GM21786 (cell line): Measurements from ENCODE around the gene POLR2J2.
A peak's percentile ranks its signal among the peaks of the same experiment; 100 is the strongest.
"Not testable (repeated sequence)": the region's sequence is repeated elsewhere in the genome, so short reads cannot be mapped to it uniquely, and the experiment has no call there.

ENCODE experiments used
- ATAC-seq: cut with Tn5 transposase; IDR thresholded peaks from one replicate; pipeline ENCODE4 v1.9.1; 2021; ENCODE audit not compliant: unreplicated experiment

Gene POLR2J2

GRCh38 chr7:102671166-102671955, at the start of gene POLR2J2:
TSS of gene POLR2J2 (minus strand) at chr7:102671663. CDS start at chr7:102671601, 62 bp downstream.
- peak; percentile 72 for ATAC-seq

GRCh38 chr7:102718491-102718890, 47.0 kb upstream of the POLR2J2 start:
- not testable (repeated sequence) for ATAC-seq

GRCh38 chr7:102715718-102716117, 44.3 kb upstream of the POLR2J2 start:
- peak; percentile 52 for ATAC-seq

- not testable (repeated sequence) for ATAC-seq
Observed at GRCh38 chr7:102714774-102715522, 43.5 kb upstream of the POLR2J2 start.

- peak; percentile 64 for ATAC-seq
Observed at GRCh38 chr7:102713691-102714080, 42.2 kb upstream of the POLR2J2 start.

DNA sequence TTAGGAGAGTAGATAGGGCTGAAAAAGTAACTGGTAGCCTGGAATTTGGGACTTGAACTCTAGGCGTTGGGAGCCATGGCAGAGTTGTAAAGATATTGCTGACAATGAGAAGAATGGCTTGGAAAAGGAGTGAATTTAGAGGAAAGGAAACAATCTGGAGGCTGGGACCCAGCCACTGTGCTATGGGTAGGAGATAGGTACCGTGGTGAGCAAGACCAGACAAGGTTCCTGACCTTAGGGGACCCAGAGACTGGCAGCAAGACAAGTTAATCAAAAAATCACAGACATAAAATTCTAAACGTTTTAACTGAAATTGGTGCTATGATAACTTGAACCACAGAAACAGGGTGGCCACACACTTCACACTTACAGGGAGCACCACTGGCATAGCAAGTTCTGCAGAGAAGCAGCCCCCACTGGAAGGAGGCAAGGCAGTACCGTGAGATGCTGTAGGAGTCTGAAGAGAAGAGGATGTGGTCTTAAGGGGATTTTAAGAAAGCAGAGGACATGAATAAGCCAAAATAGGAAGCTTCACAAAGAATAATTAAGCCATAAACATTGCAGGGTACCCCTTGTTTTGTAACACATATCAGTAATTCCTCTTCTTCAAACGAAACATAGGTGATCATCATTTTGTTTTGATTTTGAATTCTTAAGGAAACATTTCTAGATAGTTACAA, 41.7 kb upstream of the POLR2J2 start:
- peak; percentile 72 for ATAC-seq

DNA sequence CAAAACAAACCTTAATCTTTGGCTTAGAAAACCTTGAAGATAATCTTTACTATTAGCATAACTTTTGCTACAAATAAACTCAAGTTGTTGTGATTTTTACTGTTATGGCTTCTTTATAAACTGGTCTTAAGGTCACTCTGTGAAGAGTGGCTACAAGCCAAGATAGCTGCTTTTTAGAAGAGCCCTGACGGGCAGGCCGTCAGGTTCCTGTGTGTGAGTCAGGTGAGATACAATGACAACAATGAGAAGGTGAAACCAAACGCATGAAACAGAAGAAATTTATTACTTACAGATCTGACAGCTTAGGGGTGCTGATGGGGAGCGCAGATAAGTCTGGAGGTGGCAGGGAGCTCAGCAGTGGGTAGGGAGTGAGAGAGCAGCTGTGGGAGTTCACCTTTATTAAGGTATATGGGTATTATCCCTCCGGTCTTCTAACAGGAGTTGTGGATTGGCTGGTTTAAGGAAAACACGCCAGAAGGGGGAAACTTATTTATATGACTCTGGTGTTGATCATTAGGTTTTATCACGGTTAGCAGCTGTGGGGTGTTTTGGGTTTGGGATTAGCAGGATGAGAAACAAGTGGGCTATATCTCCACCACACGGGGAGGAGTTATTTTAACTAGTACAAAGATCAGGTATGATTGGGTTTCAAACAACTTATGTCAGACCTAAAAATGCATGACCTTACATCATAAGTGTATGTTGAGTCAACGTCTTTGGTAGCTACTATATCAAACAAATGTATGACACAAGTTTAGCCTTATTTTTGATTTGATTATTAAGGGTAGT, 27.7 kb upstream of the POLR2J2 start:
- ATAC-seq, result not testable (repeated sequence)

GRCh38 chr7:102697642-102698512, 26.4 kb upstream of the POLR2J2 start:
- ATAC-seq, result not testable (repeated sequence)

DNA sequence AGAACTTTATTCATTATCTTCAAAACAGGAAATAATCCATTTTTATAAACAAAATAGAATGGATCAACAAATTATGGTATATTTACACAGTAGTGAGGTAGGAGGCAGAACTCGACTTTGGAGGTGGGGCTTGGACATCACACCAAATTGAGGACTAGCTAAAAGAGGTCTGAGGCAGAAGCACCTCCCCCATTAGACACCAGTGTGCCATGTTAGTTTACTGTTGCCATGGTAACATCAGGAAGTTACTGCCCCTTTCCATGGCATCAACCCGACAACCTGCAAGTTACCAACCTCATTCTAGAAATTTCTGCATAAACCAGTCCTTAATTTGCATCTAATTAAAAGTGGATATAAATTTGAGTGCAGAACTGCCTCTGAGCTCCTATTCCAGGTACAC, 24.5 kb upstream of the POLR2J2 start:
- not testable (repeated sequence) for ATAC-seq

- peak; percentile 83 for ATAC-seq
Observed at GRCh38 chr7:102695033-102695552, 23.6 kb upstream of the POLR2J2 start.

GRCh38 chr7:102694008-102694407, 22.5 kb upstream of the POLR2J2 start:
- ATAC-seq, result not testable (repeated sequence)

DNA sequence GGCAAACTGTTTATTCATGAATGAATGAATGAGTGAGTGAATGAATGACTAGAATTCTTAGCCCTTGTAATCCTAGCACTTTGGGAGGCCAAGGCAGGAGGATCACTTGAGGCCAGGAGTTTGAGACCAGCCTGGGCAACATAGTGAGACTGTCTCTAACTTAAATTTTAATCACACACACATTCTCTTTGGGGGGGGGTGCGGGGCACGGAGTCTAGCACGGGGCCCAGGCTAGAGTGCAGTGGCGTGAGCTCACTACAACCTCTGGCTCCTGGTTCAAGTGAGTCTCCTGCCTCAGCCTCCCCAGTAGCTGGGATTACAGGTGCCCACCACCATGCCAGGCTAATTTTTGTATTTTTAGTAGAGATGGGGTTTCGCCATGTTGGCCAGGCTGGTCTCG, 19.1 kb upstream of the POLR2J2 start:
- ATAC-seq, result not testable (repeated sequence)

- ATAC-seq, result peak; percentile 54
Observed at GRCh38 chr7:102689436-102690282, 18.2 kb upstream of the POLR2J2 start.

- ATAC-seq, result peak; percentile 80
Observed at GRCh38 chr7:102688299-102689036, 17.0 kb upstream of the POLR2J2 start.

- not testable (repeated sequence) for ATAC-seq
Observed at GRCh38 chr7:102682560-102682959, 11.1 kb upstream of the POLR2J2 start.

GRCh38 chr7:102680780-102681179, 9.3 kb upstream of the POLR2J2 start:
- not testable (repeated sequence) for ATAC-seq

- not testable (repeated sequence) for ATAC-seq
Observed at GRCh38 chr7:102675545-102675944, 4.1 kb upstream of the POLR2J2 start.
